Activated CD8-positive, alpha-beta T cell treated with anti-CD3 and anti-CD28 coated beads, Interleukin-2, amount 10 ng/mL, durations not matched to agents 7 days and 5 days (primary cell): Measurements from ENCODE around the gene FMN2. TPM values are rescaled to one million over a fixed set of nuclear protein-coding genes. Genes with fewer than 3 reads are reported as not detected.
"Not testable (repeated sequence)": the region's sequence is repeated elsewhere in the genome, so short reads cannot be mapped to it uniquely, and the experiment has no call there.

Experiments
- ATAC-seq: fragments of 150-1000 bp; cut with Tn5 transposase; one replicate; pipeline ENCODE4 v1.10.0; 2021; ENCODE audit warnings: moderate library complexity
- CTCF ChIA-PET: fragments of 350-600 bp; sonication (Branson Sonifier 250); formaldehyde crosslinking; loops from one replicate; lab custom pipeline; 2021; ENCODE audit warnings: antibody characterized with exemption; lab: Charles Lee
- POLR2A ChIA-PET: fragments of 350-600 bp; sonication (Branson Sonifier 250); formaldehyde crosslinking; loops from one replicate; lab custom pipeline; 2021; ENCODE audit warnings: antibody characterized with exemption; lab: Charles Lee
- DNase-seq: peaks from one replicate; pipeline ENCODE4 v3.0.0-alpha.2; 2020
- H3K27ac Mint-ChIP-seq: one replicate; pipeline ENCODE4 v1.8.0; 2021; ENCODE audit warnings: mild to moderate bottlenecking, mixed read lengths
- H3K27me3 Mint-ChIP-seq: one replicate; pipeline ENCODE4 v1.8.0; 2021; ENCODE audit warnings: low read depth, mixed read lengths
- H3K36me3 Mint-ChIP-seq: one replicate; pipeline ENCODE4 v1.8.0; 2021; ENCODE audit warnings: low read depth, mixed read lengths
- H3K4me1 Mint-ChIP-seq: one replicate; pipeline ENCODE4 v1.8.0; 2021; ENCODE audit warnings: low read depth, mixed read lengths
- H3K4me3 Mint-ChIP-seq: one replicate; pipeline ENCODE4 v1.8.0; 2021; ENCODE audit warnings: mild to moderate bottlenecking, mixed read lengths
- H3K9me3 Mint-ChIP-seq: one replicate; pipeline ENCODE4 v1.8.0; 2022; ENCODE audit warnings: mixed read lengths; ENCODE audit not compliant: insufficient read depth
- total RNA-seq, 2 experiments: library from RNA; stranded (reverse); gene quantifications; one replicate each; pipeline ENCODE4 v1.2.3, GENCODE V29; 2021

FMN2 gene
- total RNA-seq, 2 experiments from 2014 or later = not detected

DNA sequence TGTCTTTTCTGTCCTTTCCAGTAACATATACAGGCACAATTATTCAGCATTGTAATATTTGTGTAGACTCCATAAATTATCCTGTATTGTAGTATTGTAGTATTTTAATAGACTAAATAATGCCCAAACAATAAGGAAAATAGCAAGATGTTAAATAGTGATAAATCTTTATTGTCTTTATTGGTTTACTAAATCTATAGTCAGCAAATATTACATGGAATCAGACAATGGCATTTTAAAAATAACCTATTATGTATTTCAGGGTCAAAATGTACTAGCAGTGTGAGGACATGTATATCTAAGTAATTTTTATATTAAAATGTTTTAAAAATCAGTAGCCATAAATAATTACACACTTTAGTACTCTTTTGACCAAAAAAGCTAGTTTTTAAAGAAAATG is 317.9 kb downstream of the FMN2 start:
- POLR2A ChIA-PET = no interaction called here
- no peak for DNase-seq
- Mint-ChIP-seq H3K4me1 (no peaks in the 10 kb centered on the region), H3K9me3 (peaks cover 10% of the 10 kb centered on the region), H3K4me3 (no peak overlapping the region), H3K36me3 (no peaks in the 10 kb centered on the region), H3K27ac (no peak overlapping the region), H3K27me3 (no peaks in the 10 kb centered on the region)
- ATAC-seq = no peak
- CTCF ChIA-PET = no interaction called here

DNA sequence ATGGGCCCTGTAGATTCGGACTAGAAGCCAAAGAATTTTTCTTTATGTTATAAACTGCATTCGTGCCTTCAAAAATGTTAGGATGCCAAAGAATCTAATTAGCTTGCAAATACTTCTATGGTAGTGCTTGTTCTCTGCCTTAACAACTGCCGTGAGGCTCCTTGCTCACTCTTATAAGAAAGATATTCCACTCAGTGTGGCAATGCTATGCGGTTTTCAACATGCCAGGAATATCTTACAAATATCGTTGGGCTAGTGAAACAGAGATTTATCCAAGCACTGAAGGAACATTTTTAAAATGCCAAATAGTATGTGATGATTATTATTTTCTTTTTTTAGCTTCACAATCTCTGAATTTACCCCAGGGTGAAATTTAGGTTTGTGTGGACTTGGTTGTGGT is 322.0 kb downstream of the FMN2 start:
- POLR2A ChIA-PET = no interaction called here
- DNase-seq = no peak
- Mint-ChIP-seq H3K27ac (no peak overlapping the region), H3K9me3 (peaks cover 4% of the 10 kb centered on the region), H3K4me3 (no peak overlapping the region), H3K27me3 (no peaks in the 10 kb centered on the region), H3K36me3 (no peaks in the 10 kb centered on the region), H3K4me1 (no peaks in the 10 kb centered on the region)
- no peak for ATAC-seq
- CTCF ChIA-PET = no interaction called here

DNA sequence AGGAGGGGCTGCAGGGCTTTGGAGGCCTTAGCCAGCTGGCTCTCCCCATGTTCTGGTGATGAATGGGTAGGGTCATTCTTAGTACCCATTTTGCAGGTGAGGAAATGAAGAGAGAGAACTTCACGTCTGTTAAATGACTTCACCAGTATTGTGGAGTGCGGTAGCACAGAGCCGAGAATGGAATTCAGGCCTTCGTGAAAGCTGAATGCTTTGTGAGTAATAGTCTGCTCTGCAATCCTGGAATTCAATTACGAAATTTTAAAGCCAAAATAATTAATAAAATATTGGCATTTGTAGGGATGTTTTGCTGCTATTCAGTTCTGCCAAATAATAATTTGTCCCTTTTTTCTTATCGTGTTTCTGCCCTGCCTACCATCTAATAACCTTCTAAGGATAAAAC is 322.6 kb downstream of the FMN2 start:
- H3K27ac Mint-ChIP-seq = no peak overlapping the region
- no peak for ATAC-seq
- no peaks in the 10 kb centered on the region for H3K4me1 Mint-ChIP-seq
- no peak for DNase-seq
- no peaks in the 10 kb centered on the region for H3K27me3 Mint-ChIP-seq
- ChIA-PET POLR2A (no interaction called here), CTCF (no interaction called here)
- H3K4me3 Mint-ChIP-seq = no peak overlapping the region
- no peaks in the 10 kb centered on the region for H3K36me3 Mint-ChIP-seq
- peaks cover 4% of the 10 kb centered on the region for H3K9me3 Mint-ChIP-seq

DNA sequence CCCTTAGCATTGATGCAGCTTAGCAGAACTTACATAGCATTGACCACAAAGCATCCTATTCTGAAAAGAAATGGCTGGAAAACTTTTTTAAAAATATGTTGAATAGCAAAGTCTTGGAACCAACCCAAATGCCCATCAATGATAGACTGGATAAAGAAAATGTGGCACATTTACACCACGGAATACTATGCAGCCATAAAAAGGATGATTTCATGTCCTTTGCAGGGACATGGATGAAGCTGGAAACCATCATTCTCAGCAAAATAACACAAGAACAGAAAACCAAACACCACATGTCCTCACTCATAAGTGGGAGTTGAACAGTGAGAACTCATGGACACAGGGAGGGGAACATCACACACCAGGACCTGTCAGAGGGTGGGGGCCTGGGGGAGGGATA is 323.3 kb downstream of the FMN2 start:
- H3K9me3 Mint-ChIP-seq, DNase-seq, H3K27ac Mint-ChIP-seq, ATAC-seq, H3K27me3 Mint-ChIP-seq, H3K36me3 Mint-ChIP-seq, H3K4me1 Mint-ChIP-seq, POLR2A ChIA-PET, CTCF ChIA-PET, H3K4me3 Mint-ChIP-seq: not testable (repeated sequence)

DNA sequence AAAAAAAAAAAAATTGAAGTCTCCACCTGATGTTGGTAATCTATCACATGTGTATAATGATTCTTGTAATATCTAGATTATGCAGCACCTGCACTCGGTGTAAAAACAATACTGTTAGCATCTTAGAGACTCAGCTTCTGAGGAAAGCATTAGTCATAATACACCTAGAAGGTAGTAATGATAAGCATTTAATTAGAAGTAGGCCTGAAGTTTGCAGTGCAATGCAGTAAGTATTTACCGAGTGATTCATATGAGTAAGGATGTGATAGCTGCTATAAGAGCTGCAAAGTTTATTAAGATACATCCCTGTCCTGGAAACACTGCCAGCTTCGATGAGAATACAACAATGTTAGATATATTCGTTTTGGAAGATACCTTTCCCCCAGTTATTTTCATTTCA is 323.8 kb downstream of the FMN2 start:
- DNase-seq (no peak), ATAC-seq (no peak)
- CTCF ChIA-PET = no interaction called here
- H3K9me3 Mint-ChIP-seq = peaks cover 4% of the 10 kb centered on the region
- H3K27ac Mint-ChIP-seq = no peak overlapping the region
- no peak overlapping the region for H3K4me3 Mint-ChIP-seq
- POLR2A ChIA-PET = no interaction called here
- H3K27me3 Mint-ChIP-seq = no peaks in the 10 kb centered on the region
- no peaks in the 10 kb centered on the region for H3K4me1 Mint-ChIP-seq
- no peaks in the 10 kb centered on the region for H3K36me3 Mint-ChIP-seq

GRCh38 chr1:240417317-240417716 is 325.6 kb downstream of the FMN2 start:
- Mint-ChIP-seq H3K4me3 (no peak overlapping the region), H3K4me1 (no peaks in the 10 kb centered on the region), H3K36me3 (no peaks in the 10 kb centered on the region), H3K27me3 (no peaks in the 10 kb centered on the region), H3K27ac (no peak overlapping the region), H3K9me3 (no peaks in the 10 kb centered on the region)
- DNase-seq (no peak), ATAC-seq (no peak)
- ChIA-PET CTCF (no interaction called here), POLR2A (interaction anchor here (0.6 kb wide), 1 partner anchor 1230 kb away, joined by 3 read pairs; no protein-coding TSS in a partner anchor)

DNA sequence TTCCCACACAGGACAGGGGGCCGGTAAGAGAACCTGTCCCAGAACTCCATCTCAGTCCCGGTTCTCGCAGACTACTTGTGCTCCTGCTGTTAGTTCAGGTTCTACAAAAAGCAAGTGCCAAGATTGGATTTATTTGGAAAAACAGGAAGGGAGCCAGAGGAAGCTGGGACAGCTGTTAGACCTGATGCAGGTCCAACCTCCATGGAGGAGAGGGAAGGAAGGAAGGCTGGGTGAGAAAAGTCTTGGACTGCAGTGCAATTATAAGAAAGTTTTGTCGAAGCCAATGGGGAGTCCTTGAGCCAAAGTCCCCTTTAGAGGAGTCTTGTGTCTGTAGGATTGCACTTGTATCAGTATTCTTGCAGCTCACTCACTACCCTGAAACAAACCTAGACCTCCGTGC is 329.1 kb downstream of the FMN2 start:
- ATAC-seq (no peak), DNase-seq (no peak)
- no peak overlapping the region for H3K4me3 Mint-ChIP-seq
- POLR2A ChIA-PET = interaction anchor here (0.6 kb wide), 1 partner anchor 33 kb away, joined by 3 read pairs; no protein-coding TSS in a partner anchor
- H3K36me3 Mint-ChIP-seq = no peaks in the 10 kb centered on the region
- H3K27ac Mint-ChIP-seq = no peak overlapping the region
- no peaks in the 10 kb centered on the region for H3K9me3 Mint-ChIP-seq
- no peaks in the 10 kb centered on the region for H3K4me1 Mint-ChIP-seq
- CTCF ChIA-PET = no interaction called here
- no peaks in the 10 kb centered on the region for H3K27me3 Mint-ChIP-seq

DNA sequence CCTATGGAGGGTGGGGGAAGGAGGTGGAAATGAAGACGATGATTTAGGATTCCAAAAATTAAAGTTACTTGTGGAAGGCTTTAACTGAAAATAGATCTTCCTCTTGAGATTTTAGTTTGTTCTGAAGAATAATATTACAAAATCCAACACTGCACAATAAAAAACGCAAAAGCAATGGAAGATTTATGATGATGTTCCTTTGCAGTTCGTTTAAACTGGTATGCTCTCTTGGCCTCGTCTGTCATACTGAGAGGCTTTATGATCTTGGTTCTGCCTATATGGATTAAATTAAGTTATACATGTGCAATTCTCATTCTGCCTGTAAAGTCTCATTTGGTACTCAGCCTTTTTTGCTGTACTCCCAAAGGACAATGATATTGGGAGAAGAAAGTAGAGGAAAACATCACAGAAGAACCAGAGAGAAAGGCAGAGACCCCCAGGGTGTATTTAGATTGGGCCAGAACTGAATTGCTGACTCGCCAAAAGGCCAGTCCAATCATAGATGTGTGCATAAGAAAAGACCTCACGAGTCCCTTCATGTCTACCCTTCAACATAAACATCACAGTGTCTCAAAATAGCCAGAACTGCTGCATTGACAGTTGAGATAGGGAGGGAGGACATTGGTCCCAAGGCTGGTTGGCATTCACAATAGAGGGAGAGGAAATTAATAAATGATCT is 331.7 kb downstream of the FMN2 start:
- Mint-ChIP-seq H3K27me3 (no peaks in the 10 kb centered on the region), H3K9me3 (no peaks in the 10 kb centered on the region), H3K4me1 (no peaks in the 10 kb centered on the region), H3K27ac (no peak overlapping the region), H3K36me3 (no peaks in the 10 kb centered on the region), H3K4me3 (no peak overlapping the region)
- CTCF ChIA-PET = no interaction called here
- POLR2A ChIA-PET = no interaction called here
- ATAC-seq (no peak), DNase-seq (no peak)

GRCh38 chr1:240424740-240425464 is 333.2 kb downstream of the FMN2 start:
- POLR2A ChIA-PET = no interaction called here
- ATAC-seq = no peak

GRCh38 chr1:240426051-240426450 is 334.4 kb downstream of the FMN2 start:
- H3K27me3 Mint-ChIP-seq = no peaks in the 10 kb centered on the region
- DNase-seq = no peak
- H3K4me3 Mint-ChIP-seq = no peak overlapping the region
- no peak for ATAC-seq
- no peaks in the 10 kb centered on the region for H3K4me1 Mint-ChIP-seq
- H3K27ac Mint-ChIP-seq = no peak overlapping the region
- H3K36me3 Mint-ChIP-seq = no peaks in the 10 kb centered on the region
- POLR2A ChIA-PET = no interaction called here
- no peaks in the 10 kb centered on the region for H3K9me3 Mint-ChIP-seq
- CTCF ChIA-PET = no interaction called here

More at GRCh38 chr1:240424740-240425464, 333.2 kb downstream of the FMN2 start:
- CTCF ChIA-PET = no interaction called here
- DNase-seq = no peak
- Mint-ChIP-seq H3K36me3 (no peaks in the 10 kb centered on the region), H3K9me3 (no peaks in the 10 kb centered on the region), H3K27ac (no peak overlapping the region), H3K4me3 (no peak overlapping the region), H3K4me1 (no peaks in the 10 kb centered on the region), H3K27me3 (no peaks in the 10 kb centered on the region)

GRCh38 chr1:240435996-240436566 is 344.4 kb downstream of the FMN2 start:
- DNase-seq (no peak), ATAC-seq (no peak)
- Mint-ChIP-seq H3K27ac (no peak overlapping the region), H3K9me3 (peaks cover 7% of the 10 kb centered on the region), H3K27me3 (no peaks in the 10 kb centered on the region), H3K4me3 (no peak overlapping the region), H3K4me1 (no peaks in the 10 kb centered on the region), H3K36me3 (no peaks in the 10 kb centered on the region)
- ChIA-PET POLR2A (no interaction called here), CTCF (no interaction called here)

GRCh38 chr1:240441669-240442068 is 350.0 kb downstream of the FMN2 start:
- no peak overlapping the region for H3K27ac Mint-ChIP-seq
- POLR2A ChIA-PET = no interaction called here
- CTCF ChIA-PET = no interaction called here

More at GRCh38 chr1:240441669-240442068, 350.0 kb downstream of the FMN2 start:
- DNase-seq (no peak), ATAC-seq (no peak)
- Mint-ChIP-seq H3K27me3 (no peaks in the 10 kb centered on the region), H3K4me3 (no peak overlapping the region), H3K36me3 (no peaks in the 10 kb centered on the region), H3K4me1 (no peaks in the 10 kb centered on the region), H3K9me3 (peaks cover 7% of the 10 kb centered on the region)
